Hepatocyte (in vitro differentiated cells): ENCODE measurements around the gene BTG1.

Experiments
- EZH2 ChIP-seq: fragments of 200-600 bp; sonication (generic); IDR thresholded peaks from 2 replicates; pipeline ENCODE4 v1.6.1; 2016; ENCODE audit warnings: antibody characterized with exemption, mild to moderate bottlenecking, borderline replicate concordance
- TF ChIP-seq, protein P1 (sequence below): fragments of 200-600 bp; sonication (generic); IDR thresholded peaks from 2 replicates; pipeline ENCODE4 v1.5.1; 2016; ENCODE audit warnings: antibody characterized with exemption, mild to moderate bottlenecking; ENCODE audit not compliant: poor library complexity

DNA sequence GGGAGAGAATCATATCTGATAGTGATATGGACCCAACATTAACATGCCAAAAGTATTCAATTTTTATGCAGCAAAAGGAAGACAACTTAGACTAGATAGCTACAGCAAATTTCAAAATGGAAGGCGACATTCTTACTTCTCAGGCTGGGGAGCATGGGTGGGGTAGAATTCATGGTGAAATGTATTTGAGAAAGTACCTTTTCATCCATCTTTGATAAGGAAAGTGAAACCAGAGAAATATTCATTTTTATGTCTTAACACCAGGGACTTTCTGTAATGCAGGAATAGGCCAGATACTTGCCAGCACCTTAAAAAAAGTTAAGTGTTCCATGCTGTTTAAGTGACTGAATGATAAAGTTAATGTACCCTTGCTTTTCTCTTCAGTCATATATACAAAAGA, 13.4 kb downstream of the BTG1 start:
- TF ChIP-seq, protein P1, sequence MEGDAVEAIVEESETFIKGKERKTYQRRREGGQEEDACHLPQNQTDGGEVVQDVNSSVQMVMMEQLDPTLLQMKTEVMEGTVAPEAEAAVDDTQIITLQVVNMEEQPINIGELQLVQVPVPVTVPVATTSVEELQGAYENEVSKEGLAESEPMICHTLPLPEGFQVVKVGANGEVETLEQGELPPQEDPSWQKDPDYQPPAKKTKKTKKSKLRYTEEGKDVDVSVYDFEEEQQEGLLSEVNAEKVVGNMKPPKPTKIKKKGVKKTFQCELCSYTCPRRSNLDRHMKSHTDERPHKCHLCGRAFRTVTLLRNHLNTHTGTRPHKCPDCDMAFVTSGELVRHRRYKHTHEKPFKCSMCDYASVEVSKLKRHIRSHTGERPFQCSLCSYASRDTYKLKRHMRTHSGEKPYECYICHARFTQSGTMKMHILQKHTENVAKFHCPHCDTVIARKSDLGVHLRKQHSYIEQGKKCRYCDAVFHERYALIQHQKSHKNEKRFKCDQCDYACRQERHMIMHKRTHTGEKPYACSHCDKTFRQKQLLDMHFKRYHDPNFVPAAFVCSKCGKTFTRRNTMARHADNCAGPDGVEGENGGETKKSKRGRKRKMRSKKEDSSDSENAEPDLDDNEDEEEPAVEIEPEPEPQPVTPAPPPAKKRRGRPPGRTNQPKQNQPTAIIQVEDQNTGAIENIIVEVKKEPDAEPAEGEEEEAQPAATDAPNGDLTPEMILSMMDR = no peak
- no peak for TF ChIP-seq EZH2
